ENCODE results near the gene GUF1.

- TF ChIP-seq CTCF (conservative IDR thresholded peaks at IDR 0.05; ENCODE audit: low read length) (no peak), EZH2phosphoT487 (IDR thresholded peaks at IDR 0.05; ENCODE audit: borderline replicate concordance, low read depth, low read length) (no peak)
These were observed 38.4 kb downstream of the GUF1 start for GRCh38 chr4:44716597-44716996.

Measured in OCI-LY7 (cell line).